Endothelial cell of umbilical vein (primary cell): ENCODE measurements around the gene HOXA11.

Source experiments
- EZH2 ChIP-seq: IDR thresholded peaks from 2 replicates; pipeline ENCODE4 v1.6.1; 2012; ENCODE audit warnings: borderline replicate concordance, low read depth, mild to moderate bottlenecking, moderate library complexity, low read length, inconsistent platforms; ENCODE audit not compliant: severe bottlenecking
- POLR2A ChIP-seq: IDR thresholded peaks from 2 replicates; pipeline ENCODE4 v1.6.1; 2012; ENCODE audit warnings: low read depth, mild to moderate bottlenecking, control low read depth, low read length
- POLR2AphosphoS5 ChIP-seq: IDR thresholded peaks from 2 replicates; pipeline ENCODE4 v1.6.1; 2012; ENCODE audit warnings: low read depth, mild to moderate bottlenecking, control low read depth, low read length, moderate library complexity; ENCODE audit not compliant: insufficient read depth
- TF ChIP-seq, protein P1 (sequence below), 2 donors: IDR thresholded peaks; 1 replicate in 1 of 2; 2 replicates in 1 of 2; pipeline ENCODE4 v1.5.1; 2011; ENCODE audit warnings: low read length in 2 of 2, mild to moderate bottlenecking in 2 of 2, moderate library complexity in 2 of 2, control low read depth in 1 of 2, inconsistent platforms in 1 of 2, low read depth in 1 of 2; ENCODE audit not compliant: insufficient read depth in 1 of 2; ENCODE audit errors: extremely low read depth in 1 of 2

DNA sequence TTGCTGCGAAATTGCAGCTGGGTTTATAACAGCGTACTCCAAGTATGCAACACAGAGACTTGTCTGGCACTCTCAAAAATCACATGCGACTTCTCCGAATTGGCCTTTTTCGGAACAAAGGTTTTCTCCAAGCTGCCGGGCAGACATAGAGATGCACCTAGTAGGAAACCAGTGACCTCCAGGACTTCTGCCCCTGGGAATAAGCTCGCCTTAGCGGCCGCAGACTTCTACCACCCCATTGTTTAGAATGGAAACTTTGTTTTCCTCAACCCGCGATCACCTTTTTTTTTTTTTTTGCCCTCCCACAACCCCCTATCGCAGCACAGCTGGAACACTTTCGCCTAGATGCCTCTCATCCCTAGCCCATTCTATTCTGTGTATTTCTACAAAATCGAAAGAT, 6.0 kb downstream of the HOXA11 start:
- TF ChIP-seq, protein P1, sequence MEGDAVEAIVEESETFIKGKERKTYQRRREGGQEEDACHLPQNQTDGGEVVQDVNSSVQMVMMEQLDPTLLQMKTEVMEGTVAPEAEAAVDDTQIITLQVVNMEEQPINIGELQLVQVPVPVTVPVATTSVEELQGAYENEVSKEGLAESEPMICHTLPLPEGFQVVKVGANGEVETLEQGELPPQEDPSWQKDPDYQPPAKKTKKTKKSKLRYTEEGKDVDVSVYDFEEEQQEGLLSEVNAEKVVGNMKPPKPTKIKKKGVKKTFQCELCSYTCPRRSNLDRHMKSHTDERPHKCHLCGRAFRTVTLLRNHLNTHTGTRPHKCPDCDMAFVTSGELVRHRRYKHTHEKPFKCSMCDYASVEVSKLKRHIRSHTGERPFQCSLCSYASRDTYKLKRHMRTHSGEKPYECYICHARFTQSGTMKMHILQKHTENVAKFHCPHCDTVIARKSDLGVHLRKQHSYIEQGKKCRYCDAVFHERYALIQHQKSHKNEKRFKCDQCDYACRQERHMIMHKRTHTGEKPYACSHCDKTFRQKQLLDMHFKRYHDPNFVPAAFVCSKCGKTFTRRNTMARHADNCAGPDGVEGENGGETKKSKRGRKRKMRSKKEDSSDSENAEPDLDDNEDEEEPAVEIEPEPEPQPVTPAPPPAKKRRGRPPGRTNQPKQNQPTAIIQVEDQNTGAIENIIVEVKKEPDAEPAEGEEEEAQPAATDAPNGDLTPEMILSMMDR (IDR thresholded peaks at IDR 0.05; ENCODE audit: extremely low read depth in 1 of 2, insufficient read depth in 1 of 2, low read depth in 1 of 2, low read length in 2 of 2) = no peak
- TF ChIP-seq EZH2 = no peak
- TF ChIP-seq POLR2AphosphoS5 = no peak
- TF ChIP-seq POLR2A = no peak
